Measurements from ENCODE around the gene EXOC4. TPM values are rescaled to one million over a fixed set of nuclear protein-coding genes. Genes with fewer than 3 reads are reported as not detected.

The EXOC4 gene
- total RNA-seq, 2 experiments from 2014 or later = 58.0 to 59.9 TPM

DNA sequence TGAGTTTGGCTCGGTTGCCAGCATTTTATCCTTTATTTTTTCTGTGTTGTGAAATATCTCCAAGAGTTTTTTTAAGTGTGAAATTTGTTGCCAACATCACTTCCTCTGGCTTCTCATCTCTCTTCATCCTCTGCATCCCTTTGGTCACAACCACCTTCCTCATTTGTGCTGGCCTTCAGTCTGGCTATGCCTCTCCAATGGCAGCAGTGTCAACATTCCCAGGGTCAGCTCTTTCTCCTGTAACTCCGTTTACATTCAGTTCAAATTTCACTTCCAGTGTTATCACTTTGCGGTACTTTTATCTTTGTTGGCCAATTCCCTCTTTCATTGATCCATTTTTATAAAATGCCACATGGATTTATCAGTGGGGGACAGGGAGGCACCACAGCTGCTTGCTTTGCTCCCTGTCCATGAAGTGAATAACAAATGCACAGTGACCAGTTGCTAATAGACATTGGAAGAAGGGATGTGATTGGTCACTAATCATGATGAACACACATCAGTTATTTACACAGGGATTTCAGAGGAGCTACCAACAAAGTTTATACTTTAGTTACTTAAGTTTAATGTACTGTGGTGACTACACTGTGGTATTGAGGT is 562.8 kb downstream of the EXOC4 start:
- Mint-ChIP-seq H3K9me3 (no peaks in the 10 kb centered on the region), H3K4me3 (no peak overlapping the region), H3K27me3 (no peaks in the 10 kb centered on the region), H3K36me3 (ENCODE audit: low read depth) (peaks cover 48% of the 10 kb centered on the region), H3K27ac (no peak overlapping the region), H3K4me1 (ENCODE audit: low read depth) (no peaks in the 10 kb centered on the region)
- H3K27ac ChIP-seq (ENCODE audit: low read depth in 1 of 2, low read length in 2 of 2) = no peak overlapping the region
- no peaks in the 10 kb centered on the region for H3K4me1 ChIP-seq (ENCODE audit: insufficient read depth, low read length)
- intact Hi-C loops (cut with DNase I, micrococcal nuclease) = no loop called here
- H3K36me3 ChIP-seq (ENCODE audit: insufficient read depth, low read length) = peaks cover 15% of the 10 kb centered on the region
- CTCF ChIA-PET = no interaction called here
- POLR2A ChIA-PET = no interaction called here
- H3K4me3 ChIP-seq (ENCODE audit: low read length) = no peak overlapping the region
- no peaks in the 10 kb centered on the region for H3K9me3 ChIP-seq (ENCODE audit: control insufficient read depth in 1 of 2, insufficient read depth in 1 of 2, low read length in 2 of 2)
- no peak for DNase-seq
- no peaks in the 10 kb centered on the region for H3K27me3 ChIP-seq (ENCODE audit: control insufficient read depth in 1 of 2, insufficient read depth in 2 of 2, low read length in 2 of 2)
- TF ChIP-seq, protein P1, sequence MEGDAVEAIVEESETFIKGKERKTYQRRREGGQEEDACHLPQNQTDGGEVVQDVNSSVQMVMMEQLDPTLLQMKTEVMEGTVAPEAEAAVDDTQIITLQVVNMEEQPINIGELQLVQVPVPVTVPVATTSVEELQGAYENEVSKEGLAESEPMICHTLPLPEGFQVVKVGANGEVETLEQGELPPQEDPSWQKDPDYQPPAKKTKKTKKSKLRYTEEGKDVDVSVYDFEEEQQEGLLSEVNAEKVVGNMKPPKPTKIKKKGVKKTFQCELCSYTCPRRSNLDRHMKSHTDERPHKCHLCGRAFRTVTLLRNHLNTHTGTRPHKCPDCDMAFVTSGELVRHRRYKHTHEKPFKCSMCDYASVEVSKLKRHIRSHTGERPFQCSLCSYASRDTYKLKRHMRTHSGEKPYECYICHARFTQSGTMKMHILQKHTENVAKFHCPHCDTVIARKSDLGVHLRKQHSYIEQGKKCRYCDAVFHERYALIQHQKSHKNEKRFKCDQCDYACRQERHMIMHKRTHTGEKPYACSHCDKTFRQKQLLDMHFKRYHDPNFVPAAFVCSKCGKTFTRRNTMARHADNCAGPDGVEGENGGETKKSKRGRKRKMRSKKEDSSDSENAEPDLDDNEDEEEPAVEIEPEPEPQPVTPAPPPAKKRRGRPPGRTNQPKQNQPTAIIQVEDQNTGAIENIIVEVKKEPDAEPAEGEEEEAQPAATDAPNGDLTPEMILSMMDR (IDR thresholded peaks at IDR 0.05) = no peak
- no peak for ATAC-seq (ENCODE audit: poor library complexity)

DNA sequence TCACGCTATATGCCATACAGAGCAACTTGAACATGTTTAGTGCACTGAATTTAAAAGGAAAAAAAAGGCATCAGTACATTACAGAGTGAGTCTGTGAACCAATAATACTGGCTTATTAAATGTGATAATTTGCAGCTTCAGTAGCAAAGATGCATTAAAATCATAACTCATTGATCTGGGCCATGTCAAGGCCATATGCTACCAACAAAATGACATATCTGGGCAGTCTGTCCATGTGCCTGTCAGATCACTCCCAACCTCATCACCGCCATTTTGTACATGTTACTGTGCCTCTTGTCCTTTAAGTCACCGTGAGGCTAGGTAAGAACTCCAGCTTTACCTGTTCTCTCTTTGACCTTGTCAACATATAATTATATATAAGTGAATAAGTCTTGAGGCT is 566.8 kb downstream of the EXOC4 start:
- TF ChIP-seq, protein P1 (IDR thresholded peaks at IDR 0.05) = no peak
- no peaks in the 10 kb centered on the region for H3K9me3 ChIP-seq (ENCODE audit: control insufficient read depth in 1 of 2, insufficient read depth in 1 of 2, low read length in 2 of 2)
- H3K36me3 ChIP-seq (ENCODE audit: insufficient read depth, low read length) = peaks cover 18% of the 10 kb centered on the region
- no peaks in the 10 kb centered on the region for H3K9me3 Mint-ChIP-seq
- H3K4me3 Mint-ChIP-seq = no peak overlapping the region
- H3K27ac Mint-ChIP-seq = no peak overlapping the region
- peaks cover 75% of the 10 kb centered on the region for H3K36me3 Mint-ChIP-seq (ENCODE audit: low read depth)
- no peaks in the 10 kb centered on the region for H3K27me3 ChIP-seq (ENCODE audit: control insufficient read depth in 1 of 2, insufficient read depth in 2 of 2, low read length in 2 of 2)
- ATAC-seq (ENCODE audit: poor library complexity) = no peak
- H3K4me3 ChIP-seq (ENCODE audit: low read length) = no peak overlapping the region
- no peak for DNase-seq
- no peak overlapping the region for H3K27ac ChIP-seq (ENCODE audit: low read depth in 1 of 2, low read length in 2 of 2)
- intact Hi-C loops (cut with DNase I, micrococcal nuclease) = no loop called here
- H3K4me1 Mint-ChIP-seq (ENCODE audit: low read depth) = peaks cover 11% of the 10 kb centered on the region
- ChIA-PET POLR2A (interaction anchor here (0.7 kb wide), 1 partner anchor 12 kb away, joined by 4 read pairs; no protein-coding TSS in a partner anchor), CTCF (no interaction called here)
- no peaks in the 10 kb centered on the region for H3K4me1 ChIP-seq (ENCODE audit: insufficient read depth, low read length)
- H3K27me3 Mint-ChIP-seq = no peaks in the 10 kb centered on the region

DNA sequence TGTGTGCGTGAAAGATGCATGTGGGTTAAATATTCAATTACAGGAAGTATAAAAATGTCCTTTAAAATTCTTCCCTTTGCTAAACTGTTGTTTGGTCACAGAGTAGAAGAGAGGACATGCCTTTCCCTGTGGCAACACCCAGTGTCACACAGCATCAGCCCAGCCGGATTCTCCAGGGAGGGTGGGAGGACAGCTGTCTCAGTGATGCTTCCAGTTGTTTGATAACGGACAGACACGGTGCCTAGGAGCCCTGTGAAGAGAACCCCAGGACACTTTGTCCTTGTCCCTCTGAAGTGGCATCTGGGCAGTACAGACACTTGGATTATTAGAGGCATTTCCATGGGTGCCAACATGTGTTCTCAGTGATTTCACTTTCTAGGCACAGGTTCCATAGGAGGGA is 567.7 kb downstream of the EXOC4 start:
- CTCF ChIA-PET = no interaction called here
- peaks cover 79% of the 10 kb centered on the region for H3K36me3 Mint-ChIP-seq (ENCODE audit: low read depth)
- intact Hi-C loops (cut with DNase I, micrococcal nuclease) = no loop called here

More for the DNA sequence above, 567.7 kb downstream of the EXOC4 start:
- H3K36me3 ChIP-seq (ENCODE audit: insufficient read depth, low read length) = peaks cover 18% of the 10 kb centered on the region
- Mint-ChIP-seq H3K4me1 (ENCODE audit: low read depth) (peaks cover 11% of the 10 kb centered on the region), H3K9me3 (no peaks in the 10 kb centered on the region), H3K27ac (no peak overlapping the region), H3K4me3 (no peak overlapping the region), H3K27me3 (no peaks in the 10 kb centered on the region)
- H3K4me1 ChIP-seq (ENCODE audit: insufficient read depth, low read length) = no peaks in the 10 kb centered on the region
- DNase-seq = no peak
- H3K27me3 ChIP-seq (ENCODE audit: control insufficient read depth in 1 of 2, insufficient read depth in 2 of 2, low read length in 2 of 2) = no peaks in the 10 kb centered on the region
- H3K4me3 ChIP-seq (ENCODE audit: low read length) = no peak overlapping the region
- TF ChIP-seq, protein P1 (IDR thresholded peaks at IDR 0.05) = no peak
- POLR2A ChIA-PET = no interaction called here
- no peaks in the 10 kb centered on the region for H3K9me3 ChIP-seq (ENCODE audit: control insufficient read depth in 1 of 2, insufficient read depth in 1 of 2, low read length in 2 of 2)
- no peak for ATAC-seq (ENCODE audit: poor library complexity)
- H3K27ac ChIP-seq (ENCODE audit: low read depth in 1 of 2, low read length in 2 of 2) = no peak overlapping the region
